Mesodermal cell (in vitro differentiated cells): ENCODE results near the gene GEN1. TPM values are rescaled to one million over a fixed set of nuclear protein-coding genes. Genes with fewer than 3 reads are reported as not detected.

Experiments
- H3K27ac ChIP-seq: 2 replicates; pipeline ENCODE4 v1.7.0; 2013; ENCODE audit warnings: mild to moderate bottlenecking, low read depth, low read length, moderate library complexity; ENCODE audit not compliant: severe bottlenecking
- H3K36me3 ChIP-seq: 2 replicates; pipeline ENCODE4 v1.7.1; 2013; ENCODE audit warnings: mild to moderate bottlenecking, low read length, moderate library complexity; ENCODE audit not compliant: control insufficient read depth, insufficient read depth
- H3K4me1 ChIP-seq: one replicate; pipeline ENCODE4 v1.7.1; 2013; ENCODE audit warnings: mild to moderate bottlenecking, low read length; ENCODE audit not compliant: insufficient read depth, control insufficient read depth, poor library complexity, severe bottlenecking
- H3K4me3 ChIP-seq: 2 replicates; pipeline ENCODE4 v1.7.0; 2013; ENCODE audit warnings: low read length, control low read depth, mild to moderate bottlenecking; ENCODE audit not compliant: insufficient read depth, poor library complexity, severe bottlenecking; ENCODE audit errors: extremely low read depth
- H3K9me3 ChIP-seq: 2 replicates; pipeline ENCODE4 v1.7.1; 2013; ENCODE audit warnings: mild to moderate bottlenecking, low read length, moderate library complexity; ENCODE audit not compliant: control insufficient read depth
- WGBS, 2 experiments: methylation state at CpG; one replicate each; pipeline ENCODE4 v1.1.5; 2013; ENCODE audit warnings: missing lambda C conversion rate in 2 of 2; ENCODE audit not compliant: insufficient coverage in 2 of 2; 5-methylcytosine and 5-hydroxymethylcytosine counted together
- polyA plus RNA-seq, 2 experiments: library from polyadenylated mRNA; stranded (reverse); fragments of 50-300 nt; gene quantifications; one replicate each; pipeline ENCODE4 v1.2.3, GENCODE V29; 2013

GEN1 gene, protein sequence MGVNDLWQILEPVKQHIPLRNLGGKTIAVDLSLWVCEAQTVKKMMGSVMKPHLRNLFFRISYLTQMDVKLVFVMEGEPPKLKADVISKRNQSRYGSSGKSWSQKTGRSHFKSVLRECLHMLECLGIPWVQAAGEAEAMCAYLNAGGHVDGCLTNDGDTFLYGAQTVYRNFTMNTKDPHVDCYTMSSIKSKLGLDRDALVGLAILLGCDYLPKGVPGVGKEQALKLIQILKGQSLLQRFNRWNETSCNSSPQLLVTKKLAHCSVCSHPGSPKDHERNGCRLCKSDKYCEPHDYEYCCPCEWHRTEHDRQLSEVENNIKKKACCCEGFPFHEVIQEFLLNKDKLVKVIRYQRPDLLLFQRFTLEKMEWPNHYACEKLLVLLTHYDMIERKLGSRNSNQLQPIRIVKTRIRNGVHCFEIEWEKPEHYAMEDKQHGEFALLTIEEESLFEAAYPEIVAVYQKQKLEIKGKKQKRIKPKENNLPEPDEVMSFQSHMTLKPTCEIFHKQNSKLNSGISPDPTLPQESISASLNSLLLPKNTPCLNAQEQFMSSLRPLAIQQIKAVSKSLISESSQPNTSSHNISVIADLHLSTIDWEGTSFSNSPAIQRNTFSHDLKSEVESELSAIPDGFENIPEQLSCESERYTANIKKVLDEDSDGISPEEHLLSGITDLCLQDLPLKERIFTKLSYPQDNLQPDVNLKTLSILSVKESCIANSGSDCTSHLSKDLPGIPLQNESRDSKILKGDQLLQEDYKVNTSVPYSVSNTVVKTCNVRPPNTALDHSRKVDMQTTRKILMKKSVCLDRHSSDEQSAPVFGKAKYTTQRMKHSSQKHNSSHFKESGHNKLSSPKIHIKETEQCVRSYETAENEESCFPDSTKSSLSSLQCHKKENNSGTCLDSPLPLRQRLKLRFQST
- polyA plus RNA-seq (2013, experiment 1 of 2) = 8.7 TPM
- 11.1 TPM for polyA plus RNA-seq (2013, experiment 2 of 2)

DNA sequence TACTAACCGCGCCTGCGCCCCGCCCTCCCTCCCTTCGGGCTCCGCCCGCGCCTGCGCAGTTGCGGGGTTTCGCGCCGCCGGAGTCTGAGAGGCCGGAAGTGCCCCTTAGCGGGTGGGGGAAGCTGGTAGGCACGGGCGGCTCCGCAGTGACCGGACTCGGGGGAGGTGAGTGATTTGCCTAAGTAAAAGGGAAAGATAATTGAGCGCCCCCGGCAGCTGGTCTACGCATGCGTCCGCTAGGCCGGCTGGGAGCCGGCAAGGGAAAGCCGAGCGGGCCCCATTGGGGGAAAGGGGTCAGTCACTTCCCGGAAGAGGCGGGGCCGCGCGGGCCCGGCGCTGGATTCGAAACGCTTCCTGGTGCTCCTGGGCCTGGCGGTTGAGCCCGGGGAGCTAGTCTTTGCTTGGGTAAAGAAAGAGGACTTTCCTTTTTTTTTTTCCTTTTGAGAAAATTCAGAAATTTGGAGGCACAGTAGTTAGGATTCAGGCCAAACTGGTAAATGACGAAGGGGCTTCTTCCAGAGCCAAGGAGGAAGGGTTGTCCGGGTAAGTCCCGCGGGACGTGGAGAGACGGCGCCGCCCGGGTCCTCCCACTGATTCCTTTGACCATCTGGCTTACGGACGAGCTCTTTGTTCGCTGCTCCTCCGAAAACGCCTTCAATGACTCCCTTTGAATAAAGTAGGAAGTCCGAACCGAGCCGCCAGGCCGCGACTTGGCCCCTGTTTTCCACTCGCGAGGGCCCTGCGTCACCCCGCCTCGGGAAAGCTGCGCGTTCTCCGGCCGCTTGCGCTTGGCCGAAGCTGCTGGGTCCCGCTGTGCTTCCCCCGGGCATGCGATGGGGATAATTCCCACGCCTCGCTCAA lies at the start of gene GEN1, which contains the start of gene SMC6:
GEN1 (plus strand) TSS at position 336 of the 861 bp plus-strand sequence. CDS start 5,806 bp downstream, outside the sequence.
SMC6 (minus strand) TSS at position 8 of the 861 bp plus-strand sequence. CDS start 7,864 bp downstream, outside the sequence.
- Histone ChIP-seq H3K36me3 (no peaks in the 10 kb centered on the region), H3K9me3 (no peaks in the 10 kb centered on the region), H3K4me1 (no peaks in the 10 kb centered on the region), H3K4me3 (peak within 1 kb of the TSS; percentile 78), H3K27ac (peak within 1 kb of the TSS; percentile 98)
- WGBS, 2 experiments = 0% methylated on average over 45 to 66 of the region's 76 CpGs

DNA sequence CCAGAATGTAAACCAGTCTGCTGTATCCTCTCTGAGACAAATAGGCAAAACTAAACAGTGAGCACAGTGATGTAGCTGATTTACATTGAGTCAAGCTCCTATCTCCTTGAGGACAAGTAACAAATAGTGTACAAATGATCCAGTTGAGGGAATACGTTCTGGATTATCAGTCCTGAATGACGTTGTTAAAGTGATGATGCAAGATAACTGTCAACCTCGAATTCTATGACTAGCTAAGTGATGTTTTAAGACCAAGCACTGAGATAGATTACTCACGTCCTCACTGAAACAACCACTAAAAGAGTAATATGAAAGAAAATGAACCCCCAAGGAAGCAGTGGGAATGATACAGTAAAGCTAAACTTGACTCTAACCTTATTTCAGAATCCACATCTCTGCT lies 47.1 kb upstream of the GEN1 start:
- peaks cover 71% of the 10 kb centered on the region for H3K36me3 ChIP-seq
- 93 to 100% methylated on average over 2 to 3 of the region's 4 CpGs for WGBS, 2 experiments
- H3K9me3 ChIP-seq = no peaks in the 10 kb centered on the region
- no peak overlapping the region for H3K27ac ChIP-seq
- no peaks in the 10 kb centered on the region for H3K4me1 ChIP-seq
- H3K4me3 ChIP-seq = no peak overlapping the region

DNA sequence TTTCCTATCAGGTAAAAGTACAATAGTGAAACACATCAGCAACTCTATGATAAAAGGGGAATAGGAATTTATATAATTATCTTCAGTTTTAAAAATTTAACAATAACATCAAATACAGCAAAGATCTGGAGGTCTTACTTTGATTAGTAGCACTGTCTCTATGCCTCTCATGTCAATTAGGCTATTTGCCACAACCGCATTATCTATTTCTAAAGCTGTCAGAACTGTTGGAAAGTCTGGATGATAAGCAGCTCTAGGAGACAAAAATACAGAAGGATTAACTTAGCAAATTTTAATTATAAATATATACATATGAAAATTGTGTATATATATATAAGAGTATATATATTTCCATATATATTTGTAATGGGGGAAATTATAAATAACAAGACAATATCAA lies 45.4 kb upstream of the GEN1 start:
- no peaks in the 10 kb centered on the region for H3K4me1 ChIP-seq
- H3K36me3 ChIP-seq = peaks cover 76% of the 10 kb centered on the region
- no peak overlapping the region for H3K27ac ChIP-seq
- no peak overlapping the region for H3K4me3 ChIP-seq
- H3K9me3 ChIP-seq = no peaks in the 10 kb centered on the region
- no CpG with 5 or more reads among the region's 1 CpG for WGBS, 2 experiments

DNA sequence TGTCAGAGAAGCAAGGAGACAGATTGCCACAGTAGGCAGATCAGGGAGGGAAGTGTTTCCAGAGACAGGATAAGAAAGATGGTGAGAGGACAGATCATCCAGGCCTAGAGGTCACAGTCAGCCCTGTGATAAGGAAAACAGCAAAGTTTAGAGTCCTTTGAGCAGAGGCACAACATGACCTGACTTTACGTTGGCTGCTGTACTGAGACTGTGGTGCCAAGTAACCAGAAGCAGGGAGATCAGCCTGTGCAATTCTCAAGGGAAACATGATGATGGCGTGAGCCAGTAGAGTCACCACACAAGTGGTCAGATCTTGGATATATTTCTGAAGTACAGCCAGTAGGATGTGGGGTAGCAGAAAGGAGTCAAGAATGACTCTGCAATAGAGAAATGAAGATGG lies 44.0 kb upstream of the GEN1 start:
- Histone ChIP-seq H3K27ac (no peak overlapping the region), H3K36me3 (peaks cover 77% of the 10 kb centered on the region)
- 95% methylated on average over 2 of the region's 2 CpGs for WGBS, 2 experiments

DNA sequence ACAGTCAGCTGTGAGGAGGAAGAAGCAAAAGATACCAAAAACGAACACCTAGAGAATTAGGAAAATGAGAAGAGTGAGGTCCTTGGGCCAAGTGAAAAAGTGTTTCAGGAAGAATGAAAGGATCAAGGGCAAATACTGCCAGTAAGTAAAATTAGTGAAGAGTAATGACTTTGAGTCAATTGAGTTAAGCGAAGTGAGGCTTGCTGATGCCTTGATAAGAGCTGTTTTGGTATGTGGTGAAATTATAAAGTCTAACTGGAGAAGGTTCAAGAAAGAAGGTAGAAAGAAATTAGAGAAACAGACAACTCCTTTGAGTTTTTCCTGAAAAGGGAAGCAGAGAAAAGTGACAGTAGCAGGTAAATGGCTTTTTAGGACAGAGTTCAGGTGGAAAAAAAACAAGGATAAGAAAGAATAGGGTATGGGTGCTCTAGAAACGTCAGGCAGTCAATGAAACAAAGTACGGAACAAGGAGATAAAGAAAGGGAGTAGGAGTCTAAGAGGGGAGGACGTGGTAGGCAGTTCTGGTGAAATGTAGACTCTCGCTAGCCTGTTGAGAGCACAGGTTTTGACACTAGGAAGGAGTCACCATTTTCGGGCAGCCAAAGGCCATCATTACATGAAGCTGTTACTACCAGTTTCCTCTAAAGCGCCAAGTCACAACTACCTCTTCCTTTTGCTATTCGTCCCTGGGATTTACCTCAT lies 43.2 kb upstream of the GEN1 start:
- 94 to 97% methylated on average over 7 to 8 of the region's 9 CpGs for WGBS, 2 experiments
- Histone ChIP-seq H3K27ac (no peak overlapping the region), H3K4me3 (no peak overlapping the region), H3K9me3 (no peaks in the 10 kb centered on the region), H3K36me3 (peaks cover 75% of the 10 kb centered on the region), H3K4me1 (no peaks in the 10 kb centered on the region)

More for the DNA sequence above, 44.0 kb upstream of the GEN1 start:
- Histone ChIP-seq H3K9me3 (no peaks in the 10 kb centered on the region), H3K4me1 (no peaks in the 10 kb centered on the region), H3K4me3 (no peak overlapping the region)

DNA sequence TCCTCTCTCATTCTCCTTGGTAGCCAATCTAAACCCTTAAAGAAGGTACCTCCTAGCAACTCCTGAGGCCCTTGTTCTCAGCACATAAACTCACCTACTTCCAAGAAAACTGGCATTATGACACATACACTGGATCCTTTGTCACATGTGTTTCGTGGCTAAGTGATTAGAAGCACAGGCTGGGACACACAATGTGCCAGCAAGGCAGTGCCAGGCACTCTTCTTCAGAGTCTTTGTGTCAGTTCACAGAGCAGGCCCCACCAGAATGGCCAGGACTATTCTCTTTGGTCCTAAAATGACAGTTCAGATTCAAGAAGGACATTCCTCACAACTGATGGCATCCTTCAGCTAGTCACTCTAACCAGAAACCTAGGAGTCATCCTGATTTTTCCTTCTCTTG lies 40.6 kb upstream of the GEN1 start:
- peaks cover 82% of the 10 kb centered on the region for H3K36me3 ChIP-seq

DNA sequence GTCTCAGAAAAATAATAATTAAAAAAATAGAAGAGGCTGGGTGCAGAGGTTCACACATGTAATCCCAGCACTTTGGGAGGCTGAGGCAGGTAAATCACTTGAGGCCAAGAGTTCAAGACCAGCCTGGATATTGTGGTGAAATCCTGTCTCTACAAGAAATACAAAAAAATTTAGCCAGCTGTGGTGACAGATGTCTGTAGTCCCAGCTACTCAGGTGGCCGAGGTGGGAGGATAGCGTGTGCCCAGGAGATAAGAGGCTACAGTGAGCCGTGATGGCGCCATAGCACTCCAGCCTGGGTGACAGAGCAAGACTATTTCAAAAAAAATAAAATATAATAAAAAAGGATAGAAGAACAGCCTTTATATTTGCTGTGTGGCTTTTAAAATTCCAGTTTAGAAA lies 36.3 kb upstream of the GEN1 start:
- Histone ChIP-seq H3K4me3 (no peak overlapping the region), H3K36me3 (peaks cover 82% of the 10 kb centered on the region), H3K4me1 (peaks cover 10% of the 10 kb centered on the region), H3K27ac (no peak overlapping the region), H3K9me3 (no peaks in the 10 kb centered on the region)
- no CpG with 5 or more reads among the region's 4 CpGs for WGBS, 2 experiments

More for the DNA sequence above, 40.6 kb upstream of the GEN1 start:
- Histone ChIP-seq H3K4me1 (no peaks in the 10 kb centered on the region), H3K4me3 (no peak overlapping the region), H3K9me3 (no peaks in the 10 kb centered on the region), H3K27ac (no peak overlapping the region)
- WGBS, 2 experiments = no CpG with 5 or more reads among the region's 1 CpG

DNA sequence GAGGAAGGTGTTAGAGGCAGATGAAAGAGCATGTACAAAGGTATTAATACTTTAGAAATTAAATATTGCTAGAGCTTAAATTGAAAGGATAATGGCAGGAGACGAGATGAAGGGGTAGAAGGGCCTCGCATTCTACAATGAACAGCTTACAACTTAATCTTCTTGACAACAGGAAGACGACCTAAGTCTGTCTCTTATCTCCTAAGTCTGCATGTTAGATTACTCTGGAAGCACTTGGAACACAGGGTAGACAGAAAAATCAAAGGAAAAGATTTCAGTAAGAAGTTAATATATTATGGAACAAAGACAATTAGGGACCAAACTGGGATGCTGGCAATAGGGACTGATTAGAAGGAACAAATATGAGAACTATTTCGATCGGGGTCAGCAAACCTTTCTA lies 35.2 kb upstream of the GEN1 start:
- Histone ChIP-seq H3K36me3 (peaks cover 81% of the 10 kb centered on the region), H3K9me3 (no peaks in the 10 kb centered on the region), H3K27ac (no peak overlapping the region), H3K4me3 (no peak overlapping the region), H3K4me1 (peaks cover 10% of the 10 kb centered on the region)
- WGBS, 2 experiments = 95 to 100% methylated on average over 1 to 3 of the region's 5 CpGs

DNA sequence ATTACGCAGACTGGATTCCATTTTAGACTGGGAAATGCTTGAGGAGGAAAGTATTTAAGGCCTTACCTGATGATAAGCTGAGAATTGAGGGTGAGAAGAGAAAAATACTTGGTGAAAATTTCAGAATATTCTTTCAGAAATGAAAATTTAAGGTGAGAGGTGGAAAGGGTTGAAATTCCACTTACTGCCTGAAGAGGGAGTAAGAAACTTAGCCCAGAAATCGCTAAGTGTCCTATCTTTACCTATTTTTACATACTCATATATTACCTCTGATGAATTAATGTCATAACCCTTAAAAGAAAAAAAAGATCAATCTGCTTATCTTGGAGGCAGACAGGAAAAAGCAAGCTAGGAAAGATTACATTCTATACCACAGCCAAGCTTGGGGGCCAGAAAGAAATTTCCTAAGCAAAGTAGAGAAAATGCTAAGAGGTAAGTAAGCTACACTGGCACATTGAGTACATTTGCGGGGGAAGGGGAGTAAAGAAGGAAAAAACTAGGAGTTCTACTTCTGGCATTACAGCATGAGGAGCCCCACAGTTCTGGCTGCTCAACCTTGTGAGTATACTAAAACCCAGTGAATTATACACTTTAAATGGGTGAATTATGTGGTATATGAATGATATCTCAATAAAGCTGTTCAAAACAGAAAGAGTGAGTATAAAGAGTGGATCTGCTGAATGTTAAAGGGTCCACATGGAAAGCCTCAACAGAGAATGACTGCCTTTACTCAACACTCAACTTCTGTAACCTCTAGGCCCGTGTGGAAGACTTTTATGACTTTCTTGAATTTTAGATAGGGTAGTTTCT lies 34.2 kb upstream of the GEN1 start:
- no peaks in the 10 kb centered on the region for H3K9me3 ChIP-seq
- H3K4me3 ChIP-seq = no peak overlapping the region
- H3K27ac ChIP-seq = no peak overlapping the region
- peaks cover 78% of the 10 kb centered on the region for H3K36me3 ChIP-seq
- H3K4me1 ChIP-seq = peaks cover 10% of the 10 kb centered on the region
- 83 to 92% methylated on average over 1 to 2 of the region's 4 CpGs for WGBS, 2 experiments
